ENCODE data around the gene TMTC2. TPM values are rescaled to one million over a fixed set of nuclear protein-coding genes. Genes with fewer than 3 reads are reported as not detected.
A peak's percentile ranks its signal among the peaks of the same experiment; 100 is the strongest.

Gene TMTC2
- total RNA-seq, 2 experiments from 2014 or later, result 2.4 to 2.5 TPM

- no peaks in the 10 kb centered on the region for H3K36me3 Mint-ChIP-seq (ENCODE audit: low read depth)
- H3K4me3 Mint-ChIP-seq, result no peak overlapping the region
- H3K4me1 Mint-ChIP-seq, result peaks cover 2% of the 10 kb centered on the region
- ATAC-seq (no peak), DNase-seq (no peak)
- ChIA-PET POLR2A (no interaction called here), CTCF (no interaction called here)
- no peak overlapping the region for H3K27ac Mint-ChIP-seq
- H3K27me3 Mint-ChIP-seq, result no peaks in the 10 kb centered on the region
- H3K9me3 Mint-ChIP-seq (ENCODE audit: low read depth), result peaks cover 1% of the 10 kb centered on the region
- intact Hi-C loops (cut with DNase I, micrococcal nuclease), result no loop called here
These were observed 458.7 kb downstream of the TMTC2 start for GRCh38 chr12:83145325-83145840.

GRCh38 chr12:83147341-83147740 is 460.6 kb downstream of the TMTC2 start:
- ChIA-PET POLR2A (no interaction called here), CTCF (interaction anchor here (0.7 kb wide), 1 partner anchor 10 kb away, joined by 3 read pairs; no protein-coding TSS in a partner anchor)
- no peaks in the 10 kb centered on the region for H3K4me1 Mint-ChIP-seq
- intact Hi-C loops (cut with DNase I, micrococcal nuclease), result no loop called here
- H3K27ac Mint-ChIP-seq, result no peak overlapping the region
- H3K9me3 Mint-ChIP-seq (ENCODE audit: low read depth), result peaks cover 2% of the 10 kb centered on the region
- no peak overlapping the region for H3K4me3 Mint-ChIP-seq
- ATAC-seq, result no peak
- no peaks in the 10 kb centered on the region for H3K36me3 Mint-ChIP-seq (ENCODE audit: low read depth)
- DNase-seq, result no peak
- H3K27me3 Mint-ChIP-seq, result no peaks in the 10 kb centered on the region

- Mint-ChIP-seq H3K27me3 (no peaks in the 10 kb centered on the region), H3K4me1 (no peaks in the 10 kb centered on the region), H3K36me3 (ENCODE audit: low read depth) (no peaks in the 10 kb centered on the region), H3K27ac (no peak overlapping the region), H3K4me3 (no peak overlapping the region), H3K9me3 (ENCODE audit: low read depth) (peaks cover 2% of the 10 kb centered on the region)
- CTCF ChIA-PET, result interaction anchor here (0.6 to 0.7 kb wide), 2 partner anchors 162 to 464 kb away, joined by 3 read pairs; no protein-coding TSS in a partner anchor
- DNase-seq (no peak), ATAC-seq (no peak)
- intact Hi-C loops (cut with DNase I, micrococcal nuclease), result loop anchor here in 1 of 2 experiments (10.0 kb wide), 1 partner anchor 465 kb away; the partner anchor contains the start of gene TMTC2
- POLR2A ChIA-PET, result interaction anchor here (0.7 kb wide), 1 partner anchor 72 kb away, joined by 3 read pairs; no protein-coding TSS in a partner anchor
These were observed 463.3 kb downstream of the TMTC2 start for GRCh38 chr12:83149987-83150386.

DNA sequence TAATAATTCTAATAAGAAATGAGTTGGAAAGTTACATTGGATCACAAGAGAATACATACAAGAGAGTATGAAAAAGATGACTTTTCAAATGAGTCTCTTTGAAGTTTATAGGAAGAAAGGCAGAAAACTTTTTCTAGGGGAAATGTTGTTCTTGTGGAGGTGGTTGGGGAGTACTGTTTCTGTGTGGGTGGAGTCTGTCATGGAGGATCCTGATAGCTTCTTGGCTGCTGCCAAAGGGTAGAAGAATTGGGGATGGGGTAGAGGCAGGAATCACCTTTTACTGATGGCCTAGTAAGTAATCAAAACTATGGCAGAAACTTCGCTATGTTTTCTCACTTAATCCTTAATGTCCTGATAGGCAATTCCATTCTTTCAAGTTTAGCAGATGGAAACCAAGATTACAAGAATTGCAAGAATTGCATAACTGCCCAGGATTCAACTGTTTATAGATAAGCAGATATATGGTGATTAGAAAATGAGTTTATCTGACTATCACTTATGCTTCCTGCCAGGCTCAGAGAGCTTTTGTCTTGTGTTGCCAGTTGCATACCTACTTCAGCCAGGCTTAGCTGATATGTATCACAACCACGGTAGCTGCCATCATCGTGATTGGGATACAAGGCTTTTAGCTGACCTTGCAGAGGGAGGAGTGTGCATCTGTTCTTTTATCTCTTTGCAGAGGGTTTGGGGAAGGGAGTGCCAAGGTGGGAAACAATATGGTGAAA is 463.9 kb downstream of the TMTC2 start:
- DNase-seq, result no peak
- no peak overlapping the region for H3K4me3 Mint-ChIP-seq
- H3K27ac Mint-ChIP-seq, result no peak overlapping the region
- peaks cover 2% of the 10 kb centered on the region for H3K9me3 Mint-ChIP-seq (ENCODE audit: low read depth)
- ChIA-PET CTCF (interaction anchor here (0.7 kb wide), 1 partner anchor 465 kb away, joined by 3 read pairs; no protein-coding TSS in a partner anchor), POLR2A (no interaction called here)
- H3K4me1 Mint-ChIP-seq, result no peaks in the 10 kb centered on the region
- intact Hi-C loops (cut with DNase I, micrococcal nuclease), result loop anchor here in 1 of 2 experiments (10.0 kb wide), 1 partner anchor 466 kb away; the partner anchor contains the start of gene TMTC2
- ATAC-seq, result no peak
- H3K27me3 Mint-ChIP-seq, result no peaks in the 10 kb centered on the region
- H3K36me3 Mint-ChIP-seq (ENCODE audit: low read depth), result no peaks in the 10 kb centered on the region

- H3K4me3 Mint-ChIP-seq, result no peak overlapping the region
- ChIA-PET CTCF (interaction anchor here (0.7 kb wide), 1 partner anchor 12 kb away, joined by 3 read pairs; no protein-coding TSS in a partner anchor), POLR2A (no interaction called here)
- no peak overlapping the region for H3K27ac Mint-ChIP-seq
- no peaks in the 10 kb centered on the region for H3K36me3 Mint-ChIP-seq (ENCODE audit: low read depth)
- H3K27me3 Mint-ChIP-seq, result no peaks in the 10 kb centered on the region
- H3K4me1 Mint-ChIP-seq, result no peaks in the 10 kb centered on the region
- intact Hi-C loops (cut with DNase I, micrococcal nuclease), result loop anchor here in 1 of 2 experiments (10.0 kb wide), 1 partner anchor 468 kb away; the partner anchor contains the start of gene TMTC2
- ATAC-seq (peak; percentile 33), DNase-seq (no peak)
- H3K9me3 Mint-ChIP-seq (ENCODE audit: low read depth), result peaks cover 2% of the 10 kb centered on the region
These were observed 466.5 kb downstream of the TMTC2 start for GRCh38 chr12:83153177-83153576.

- ChIA-PET CTCF (interaction anchor here (1.5 kb wide), 1 partner anchor 10 kb away, joined by 3 read pairs; no protein-coding TSS in a partner anchor), POLR2A (no interaction called here)
- no peaks in the 10 kb centered on the region for H3K36me3 Mint-ChIP-seq (ENCODE audit: low read depth)
- DNase-seq (no peak), ATAC-seq (no peak)
- H3K27ac Mint-ChIP-seq, result no peak overlapping the region
- intact Hi-C loops (cut with DNase I, micrococcal nuclease), result loop anchor here in 1 of 2 experiments (10.0 kb wide), 1 partner anchor 472 kb away; the partner anchor contains the start of gene TMTC2
- no peaks in the 10 kb centered on the region for H3K9me3 Mint-ChIP-seq (ENCODE audit: low read depth)
- H3K4me1 Mint-ChIP-seq, result no peaks in the 10 kb centered on the region
- no peak overlapping the region for H3K4me3 Mint-ChIP-seq
- H3K27me3 Mint-ChIP-seq, result no peaks in the 10 kb centered on the region
These were observed 470.1 kb downstream of the TMTC2 start for GRCh38 chr12:83156815-83157214.

DNA sequence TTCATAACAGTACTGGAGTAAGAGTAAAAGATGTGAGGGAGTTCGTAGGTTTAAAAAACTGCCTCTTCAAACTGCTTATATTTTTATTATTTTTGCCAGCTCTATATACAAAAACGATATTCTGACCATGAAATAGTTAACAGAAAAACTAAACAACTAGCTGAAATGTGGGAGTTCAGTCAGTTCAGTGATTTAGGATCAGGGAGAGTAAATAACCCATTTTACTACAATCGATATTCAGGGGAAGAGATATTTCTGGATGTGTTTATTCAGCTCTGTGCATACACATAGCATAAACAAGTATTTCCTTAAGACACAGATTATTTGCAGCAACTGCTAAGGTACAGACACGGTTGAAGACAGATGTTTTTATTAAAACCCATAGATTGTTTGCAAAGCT is 470.9 kb downstream of the TMTC2 start:
- no peaks in the 10 kb centered on the region for H3K4me1 Mint-ChIP-seq
- H3K4me3 Mint-ChIP-seq, result no peak overlapping the region
- H3K27ac Mint-ChIP-seq, result no peak overlapping the region
- ChIA-PET CTCF (interaction anchor here (1.5 kb wide), 1 partner anchor 10 kb away, joined by 3 read pairs; no protein-coding TSS in a partner anchor), POLR2A (no interaction called here)
- no peaks in the 10 kb centered on the region for H3K27me3 Mint-ChIP-seq
- no peak for ATAC-seq
- intact Hi-C loops (cut with DNase I, micrococcal nuclease), result loop anchor here in 1 of 2 experiments (10.0 kb wide), 1 partner anchor 473 kb away; the partner anchor contains the start of gene TMTC2
- DNase-seq, result no peak
- no peaks in the 10 kb centered on the region for H3K9me3 Mint-ChIP-seq (ENCODE audit: low read depth)
- H3K36me3 Mint-ChIP-seq (ENCODE audit: low read depth), result no peaks in the 10 kb centered on the region

GRCh38 chr12:83158613-83159207 is 472.0 kb downstream of the TMTC2 start:
- ChIA-PET POLR2A (interaction anchor here (0.7 kb wide), 1 partner anchor 916 kb away, joined by 4 read pairs; no protein-coding TSS in a partner anchor), CTCF (no interaction called here)
- Mint-ChIP-seq H3K27me3 (no peaks in the 10 kb centered on the region), H3K4me1 (no peaks in the 10 kb centered on the region), H3K4me3 (no peak overlapping the region), H3K36me3 (ENCODE audit: low read depth) (no peaks in the 10 kb centered on the region), H3K9me3 (ENCODE audit: low read depth) (no peaks in the 10 kb centered on the region), H3K27ac (no peak overlapping the region)
- DNase-seq (no peak), ATAC-seq (no peak)
- intact Hi-C loops (cut with DNase I, micrococcal nuclease), result loop anchor here in 1 of 2 experiments (10.0 kb wide), 1 partner anchor 474 kb away; the partner anchor contains the start of gene TMTC2

- Mint-ChIP-seq H3K27ac (no peak overlapping the region), H3K27me3 (no peaks in the 10 kb centered on the region), H3K36me3 (ENCODE audit: low read depth) (no peaks in the 10 kb centered on the region), H3K4me3 (no peak overlapping the region), H3K4me1 (no peaks in the 10 kb centered on the region), H3K9me3 (ENCODE audit: low read depth) (no peaks in the 10 kb centered on the region)
- intact Hi-C loops (cut with DNase I, micrococcal nuclease), result no loop called here
- ChIA-PET CTCF (no interaction called here), POLR2A (no interaction called here)
- no peak for ATAC-seq
- DNase-seq, result no peak
These were observed 474.8 kb downstream of the TMTC2 start for GRCh38 chr12:83161456-83161855.

DNA sequence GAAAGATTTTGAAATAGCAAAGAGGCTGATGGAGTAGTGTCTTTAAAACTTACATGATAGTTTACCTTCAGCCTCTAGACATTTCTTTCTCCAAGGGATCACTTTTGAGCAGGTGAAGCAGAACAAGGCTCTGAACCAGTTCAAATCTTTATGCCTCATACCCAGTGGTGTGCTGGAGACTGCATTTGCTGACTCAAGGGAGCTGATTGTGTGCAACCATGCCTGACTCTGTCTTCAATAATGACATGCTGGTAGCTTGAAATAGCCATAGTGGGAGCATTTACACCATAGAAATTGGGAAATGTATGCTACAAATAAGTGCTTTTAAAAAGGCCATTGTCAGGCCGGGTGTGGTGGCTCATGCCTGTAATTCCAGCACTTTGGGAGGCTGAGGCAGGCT is 482.0 kb downstream of the TMTC2 start:
- intact Hi-C loops (cut with DNase I, micrococcal nuclease), result no loop called here
- Mint-ChIP-seq H3K27ac (no peak overlapping the region), H3K4me1 (no peaks in the 10 kb centered on the region), H3K9me3 (ENCODE audit: low read depth) (no peaks in the 10 kb centered on the region), H3K27me3 (no peaks in the 10 kb centered on the region), H3K36me3 (ENCODE audit: low read depth) (no peaks in the 10 kb centered on the region), H3K4me3 (no peak overlapping the region)
- ChIA-PET CTCF (no interaction called here), POLR2A (no interaction called here)
- ATAC-seq (no peak), DNase-seq (no peak)

- H3K9me3 Mint-ChIP-seq (ENCODE audit: low read depth), result no peaks in the 10 kb centered on the region
- ChIA-PET POLR2A (no interaction called here), CTCF (no interaction called here)
- no peaks in the 10 kb centered on the region for H3K4me1 Mint-ChIP-seq
- no peak overlapping the region for H3K27ac Mint-ChIP-seq
- intact Hi-C loops (cut with DNase I, micrococcal nuclease), result no loop called here
- H3K27me3 Mint-ChIP-seq, result no peaks in the 10 kb centered on the region
- no peaks in the 10 kb centered on the region for H3K36me3 Mint-ChIP-seq (ENCODE audit: low read depth)
- ATAC-seq (no peak), DNase-seq (no peak)
- no peak overlapping the region for H3K4me3 Mint-ChIP-seq
These were observed 485.7 kb downstream of the TMTC2 start for GRCh38 chr12:83172441-83172840.

All from activated CD4-positive, alpha-beta T cell treated with anti-CD3 and anti-CD28 coated beads for 36 hours (primary cell).